BLaER1 (cell line): ENCODE data around the gene SLX4IP.

Experiments used
- H3K27ac ChIP-seq: shearing (Covaris generic); formaldehyde crosslinking; 2 replicates; pipeline ENCODE4 v1.8.1; 2022
- H3K27me3 ChIP-seq: shearing (Covaris generic); formaldehyde crosslinking; 2 replicates; pipeline ENCODE4 v1.8.1; 2022
- H3K36me3 ChIP-seq: shearing (Covaris generic); formaldehyde crosslinking; 2 replicates; pipeline ENCODE4 v1.8.1; 2022
- H3K4me1 ChIP-seq: shearing (Covaris generic); formaldehyde crosslinking; 2 replicates; pipeline ENCODE4 v1.8.1; 2022
- H3K4me2 ChIP-seq: shearing (Covaris generic); formaldehyde crosslinking; 2 replicates; pipeline ENCODE4 v1.8.1; 2022
- H3K4me3 ChIP-seq: shearing (Covaris generic); formaldehyde crosslinking; 2 replicates; pipeline ENCODE4 v1.8.1; 2022
- H3K9ac ChIP-seq: shearing (Covaris generic); formaldehyde crosslinking; 2 replicates; pipeline ENCODE4 v1.8.1; 2022
- H3K9me3 ChIP-seq: shearing (Covaris generic); formaldehyde crosslinking; 2 replicates; pipeline ENCODE4 v1.8.1; 2022
- H4K20me1 ChIP-seq: shearing (Covaris generic); formaldehyde crosslinking; 2 replicates; pipeline ENCODE4 v1.8.1; 2022
- Cebpa-rat ChIP-seq: shearing (Covaris generic); IDR thresholded peaks from 2 replicates; pipeline ENCODE4 v1.8.1; 2022

The SLX4IP gene

GRCh38 chr20:10463622-10464021, 28.5 kb downstream of the SLX4IP start:
- Histone ChIP-seq H3K9me3 (peaks cover 17% of the 10 kb centered on the region), H3K4me2 (no peak overlapping the region), H4K20me1 (no peaks in the 10 kb centered on the region), H3K4me3 (no peak overlapping the region), H3K9ac (no peak overlapping the region), H3K4me1 (no peaks in the 10 kb centered on the region), H3K27ac (no peak overlapping the region), H3K36me3 (peaks cover 39% of the 10 kb centered on the region), H3K27me3 (no peaks in the 10 kb centered on the region)
- TF ChIP-seq Cebpa-rat = no peak

- no peak overlapping the region for H3K9ac ChIP-seq
- no peak overlapping the region for H3K27ac ChIP-seq
- H4K20me1 ChIP-seq = no peaks in the 10 kb centered on the region
- no peaks in the 10 kb centered on the region for H3K4me1 ChIP-seq
- H3K9me3 ChIP-seq = peaks cover 17% of the 10 kb centered on the region
- H3K4me3 ChIP-seq = no peak overlapping the region
- H3K27me3 ChIP-seq = no peaks in the 10 kb centered on the region
- peaks cover 36% of the 10 kb centered on the region for H3K36me3 ChIP-seq
- no peak overlapping the region for H3K4me2 ChIP-seq
- TF ChIP-seq Cebpa-rat = no peak
These were observed 30.0 kb downstream of the SLX4IP start for GRCh38 chr20:10465135-10465534.

GRCh38 chr20:10466325-10466724, 31.2 kb downstream of the SLX4IP start:
- Histone ChIP-seq H3K27me3 (no peaks in the 10 kb centered on the region), H3K4me1 (no peaks in the 10 kb centered on the region)

GRCh38 chr20:10466855-10467254, 31.8 kb downstream of the SLX4IP start:
- TF ChIP-seq Cebpa-rat = no peak
- peaks cover 26% of the 10 kb centered on the region; the same call in 1 of the 2 replicates for H3K36me3 ChIP-seq
- H3K9ac ChIP-seq = no peak overlapping the region
- no peak overlapping the region for H3K4me3 ChIP-seq
- peaks cover 4% of the 10 kb centered on the region; the same call in 1 of the 2 replicates for H3K9me3 ChIP-seq
- H3K4me1 ChIP-seq = no peaks in the 10 kb centered on the region
- H3K4me2 ChIP-seq = no peak overlapping the region
- no peak overlapping the region for H3K27ac ChIP-seq
- H3K27me3 ChIP-seq = no peaks in the 10 kb centered on the region
- no peaks in the 10 kb centered on the region for H4K20me1 ChIP-seq

More at GRCh38 chr20:10466325-10466724, 31.2 kb downstream of the SLX4IP start:
- Histone ChIP-seq H3K4me3 (no peak overlapping the region), H3K36me3 (peaks cover 31% of the 10 kb centered on the region), H4K20me1 (no peaks in the 10 kb centered on the region), H3K27ac (no peak overlapping the region), H3K9me3 (peaks cover 8% of the 10 kb centered on the region), H3K9ac (no peak overlapping the region), H3K4me2 (no peak overlapping the region)
- TF ChIP-seq Cebpa-rat = no peak

GRCh38 chr20:10467681-10468339, 32.7 kb downstream of the SLX4IP start:
- peaks cover 25% of the 10 kb centered on the region; the same call in 1 of the 2 replicates for H3K36me3 ChIP-seq
- H4K20me1 ChIP-seq = no peaks in the 10 kb centered on the region
- H3K4me1 ChIP-seq = no peaks in the 10 kb centered on the region
- no peak overlapping the region for H3K4me2 ChIP-seq
- H3K4me3 ChIP-seq = no peak overlapping the region
- H3K27ac ChIP-seq = no peak overlapping the region
- no peaks in the 10 kb centered on the region for H3K27me3 ChIP-seq
- peaks cover 4% of the 10 kb centered on the region; the same call in 1 of the 2 replicates for H3K9me3 ChIP-seq
- H3K9ac ChIP-seq = no peak overlapping the region
- TF ChIP-seq Cebpa-rat = no peak

GRCh38 chr20:10468340-10468845, 33.3 kb downstream of the SLX4IP start:
- Histone ChIP-seq H4K20me1 (no peaks in the 10 kb centered on the region), H3K4me1 (no peaks in the 10 kb centered on the region; the same call in 1 of the 2 replicates), H3K4me3 (no peak overlapping the region), H3K27me3 (no peaks in the 10 kb centered on the region), H3K9me3 (peaks cover 4% of the 10 kb centered on the region; the same call in 1 of the 2 replicates), H3K9ac (no peak overlapping the region), H3K4me2 (no peak overlapping the region), H3K27ac (no peak overlapping the region), H3K36me3 (peaks cover 19% of the 10 kb centered on the region; the same call in 1 of the 2 replicates)
- no peak for TF ChIP-seq Cebpa-rat

- no peak overlapping the region for H3K27ac ChIP-seq
- H3K27me3 ChIP-seq = no peaks in the 10 kb centered on the region
- no peaks in the 10 kb centered on the region for H4K20me1 ChIP-seq
- H3K4me2 ChIP-seq = no peak overlapping the region
- H3K9me3 ChIP-seq = no peaks in the 10 kb centered on the region
- no peak overlapping the region for H3K9ac ChIP-seq
- no peak for TF ChIP-seq Cebpa-rat
- H3K36me3 ChIP-seq = peaks cover 16% of the 10 kb centered on the region; the same call in 1 of the 2 replicates
- no peak overlapping the region for H3K4me3 ChIP-seq
- peaks cover 6% of the 10 kb centered on the region for H3K4me1 ChIP-seq
These were observed 34.0 kb downstream of the SLX4IP start for GRCh38 chr20:10469056-10469455.

- Histone ChIP-seq H3K27me3 (no peaks in the 10 kb centered on the region), H3K27ac (no peak overlapping the region), H3K4me1 (peaks cover 11% of the 10 kb centered on the region), H3K9me3 (no peaks in the 10 kb centered on the region), H3K4me3 (no peak overlapping the region), H3K4me2 (no peak overlapping the region), H4K20me1 (no peaks in the 10 kb centered on the region; the same call in 1 of the 2 replicates), H3K9ac (no peak overlapping the region), H3K36me3 (peaks cover 15% of the 10 kb centered on the region; the same call in 1 of the 2 replicates)
- TF ChIP-seq Cebpa-rat = no peak
These were observed 34.5 kb downstream of the SLX4IP start for GRCh38 chr20:10469599-10469998.

- no peak overlapping the region for H3K9ac ChIP-seq
- peaks cover 9% of the 10 kb centered on the region; the same call in 1 of the 2 replicates for H3K36me3 ChIP-seq
- H3K4me2 ChIP-seq = no peak overlapping the region
- H3K27ac ChIP-seq = no peak overlapping the region
- H4K20me1 ChIP-seq = peaks cover 2% of the 10 kb centered on the region; the same call in 1 of the 2 replicates
- H3K9me3 ChIP-seq = no peaks in the 10 kb centered on the region
- TF ChIP-seq Cebpa-rat = no peak
- H3K4me3 ChIP-seq = no peak overlapping the region
- H3K4me1 ChIP-seq = peaks cover 18% of the 10 kb centered on the region
- no peaks in the 10 kb centered on the region for H3K27me3 ChIP-seq
These were observed 35.2 kb downstream of the SLX4IP start for GRCh38 chr20:10470276-10470675.

GRCh38 chr20:10472871-10473270, 37.8 kb downstream of the SLX4IP start:
- H3K4me1 ChIP-seq = peaks cover 36% of the 10 kb centered on the region
- peaks cover 3% of the 10 kb centered on the region; the same call in 1 of the 2 replicates for H3K36me3 ChIP-seq
- no peak overlapping the region for H3K4me3 ChIP-seq
- H3K4me2 ChIP-seq = no peak overlapping the region
- H3K27ac ChIP-seq = no peak overlapping the region
- no peak overlapping the region for H3K9ac ChIP-seq
- peaks cover 7% of the 10 kb centered on the region; the same call in 1 of the 2 replicates for H4K20me1 ChIP-seq
- no peaks in the 10 kb centered on the region for H3K9me3 ChIP-seq
- TF ChIP-seq Cebpa-rat = no peak
- no peaks in the 10 kb centered on the region for H3K27me3 ChIP-seq
